Measurements from ENCODE around the gene EP400.
"Not testable (repeated sequence)": the region's sequence is repeated elsewhere in the genome, so short reads cannot be mapped to it uniquely, and the experiment has no call there.

Gene EP400

DNA sequence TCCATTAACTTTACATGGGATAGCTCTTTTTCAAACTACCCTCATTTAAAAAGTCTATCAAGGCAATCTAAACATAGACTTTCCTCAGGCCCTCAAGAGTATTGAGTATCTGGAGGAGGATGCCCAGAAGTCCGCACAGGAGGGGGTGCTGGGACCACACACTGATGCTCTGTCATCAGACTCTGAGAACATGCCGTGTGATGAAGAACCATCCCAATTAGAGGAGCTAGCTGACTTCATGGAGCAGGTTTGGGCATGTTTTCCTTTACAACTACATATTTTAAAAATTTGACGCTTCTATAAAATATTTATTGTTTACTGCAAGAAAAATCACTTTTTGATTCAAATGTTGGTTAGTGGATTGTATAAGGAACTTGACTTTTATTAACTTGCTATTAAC lies 93.5 kb downstream of the EP400 start:
- no peak for DNase-seq (ENCODE audit: low read depth in 2 of 3, low spot score in 1 of 3)

DNA sequence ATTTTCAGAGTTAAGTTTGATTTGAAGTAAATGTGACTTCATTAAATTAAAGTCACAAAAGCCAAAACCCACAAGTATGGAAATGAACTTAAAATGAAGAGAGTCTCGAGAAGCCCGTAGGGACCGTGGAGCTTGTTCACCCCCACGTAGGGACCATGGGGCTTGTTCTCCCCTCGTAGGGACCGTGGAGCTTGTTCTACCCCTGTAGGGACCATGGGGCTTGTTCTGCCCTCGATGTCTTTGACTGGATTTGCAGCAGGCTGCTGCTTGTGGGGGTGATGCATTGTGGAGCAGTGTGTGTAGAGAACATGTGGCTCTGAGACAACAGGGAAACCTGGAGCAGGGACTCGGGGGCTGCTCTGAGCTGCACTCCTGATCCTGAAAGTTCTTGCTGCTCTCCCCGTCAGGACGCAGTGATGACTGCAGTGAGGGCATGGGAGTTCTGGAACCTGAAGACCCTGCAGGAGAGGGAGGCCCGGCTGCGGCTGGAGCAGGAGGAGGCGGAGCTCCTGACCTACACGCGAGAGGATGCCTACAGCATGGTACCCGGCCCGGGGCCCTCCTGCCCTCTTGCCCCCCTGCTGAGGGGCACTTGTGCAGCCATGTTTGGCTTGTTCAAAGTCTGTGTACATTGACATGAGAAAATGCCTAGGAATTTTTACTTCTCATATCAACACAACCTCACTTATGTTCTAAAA lies 94.2 kb downstream of the EP400 start:
- no peak for DNase-seq (ENCODE audit: low read depth in 2 of 3, low spot score in 1 of 3)

DNA sequence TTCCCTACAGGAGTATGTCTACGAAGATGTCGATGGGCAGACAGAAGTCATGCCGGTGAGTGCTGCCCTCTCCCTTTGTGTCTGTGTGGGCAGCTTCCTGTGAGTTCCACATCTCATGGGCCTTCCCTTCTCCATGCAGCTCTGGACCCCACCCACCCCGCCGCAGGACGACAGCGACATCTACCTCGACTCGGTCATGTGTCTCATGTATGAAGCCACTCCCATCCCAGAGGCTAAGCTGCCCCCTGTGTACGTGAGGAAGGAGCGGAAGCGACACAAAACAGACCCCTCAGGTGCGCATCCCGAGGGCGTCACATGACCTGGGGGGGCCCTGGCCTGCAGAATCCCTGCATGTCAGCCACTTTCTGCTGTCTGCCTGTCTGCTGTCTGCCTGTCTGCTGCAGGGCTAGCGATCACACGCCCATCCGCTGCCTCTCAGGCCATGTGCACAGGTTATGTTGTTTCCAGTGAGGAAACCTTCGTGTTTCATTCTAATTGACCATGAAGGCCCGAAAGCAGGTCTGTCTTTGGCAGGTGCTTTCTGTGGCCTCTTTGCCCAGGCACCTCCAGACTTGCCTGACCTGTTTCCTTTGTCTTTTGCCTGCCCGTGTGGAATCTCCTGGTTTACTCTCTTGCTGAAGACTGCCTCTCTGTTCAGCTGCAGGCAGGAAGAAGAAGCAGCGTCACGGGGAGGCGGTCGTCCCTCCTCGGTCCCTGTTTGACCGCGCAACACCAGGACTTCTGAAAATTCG lies 95.1 kb downstream of the EP400 start:
- DNase-seq (ENCODE audit: low read depth in 2 of 3, low spot score in 1 of 3): no peak

DNA sequence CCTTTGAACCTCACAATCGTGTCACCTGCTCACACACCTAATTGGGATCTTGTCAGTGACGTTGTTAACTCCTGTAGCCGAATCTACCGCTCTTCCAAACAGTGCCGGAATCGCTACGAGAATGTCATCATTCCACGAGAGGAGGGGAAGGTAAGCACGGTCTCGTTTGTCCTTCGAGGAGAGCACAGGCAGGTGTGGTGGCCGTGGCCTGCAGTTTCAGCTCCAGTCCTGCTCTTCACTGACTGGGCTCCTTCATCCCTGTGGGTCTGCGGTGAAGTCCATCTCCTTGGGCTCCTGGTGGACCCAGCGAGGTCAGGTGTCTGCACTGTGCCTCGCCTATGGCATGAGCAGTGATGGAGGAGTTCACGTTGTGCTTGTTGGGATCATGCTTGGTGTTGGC lies 96.0 kb downstream of the EP400 start:
- DNase-seq (ENCODE audit: low read depth in 2 of 3, low spot score in 1 of 3): no peak

DNA sequence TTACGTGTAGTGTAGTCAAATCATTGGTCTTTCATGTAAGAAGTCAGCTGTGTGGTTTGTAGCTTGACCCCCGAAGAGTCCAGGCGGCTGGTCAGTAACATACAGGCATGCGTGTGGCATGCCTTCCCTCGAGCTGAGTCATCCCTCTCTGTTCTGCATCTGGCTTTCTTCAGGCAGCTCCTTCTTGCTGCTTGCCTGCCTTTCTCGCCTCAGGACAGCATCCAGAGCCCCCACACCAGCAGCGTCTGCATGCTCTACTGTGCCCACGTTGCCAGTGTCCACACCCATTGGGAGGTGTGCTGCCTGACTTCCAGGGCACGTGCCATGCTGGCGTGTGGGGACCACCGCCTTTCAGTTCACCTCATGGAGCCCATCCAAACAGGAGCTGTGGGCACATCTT lies 96.8 kb downstream of the EP400 start:
- DNase-seq (ENCODE audit: low read depth in 2 of 3, low spot score in 1 of 3): no peak

DNA sequence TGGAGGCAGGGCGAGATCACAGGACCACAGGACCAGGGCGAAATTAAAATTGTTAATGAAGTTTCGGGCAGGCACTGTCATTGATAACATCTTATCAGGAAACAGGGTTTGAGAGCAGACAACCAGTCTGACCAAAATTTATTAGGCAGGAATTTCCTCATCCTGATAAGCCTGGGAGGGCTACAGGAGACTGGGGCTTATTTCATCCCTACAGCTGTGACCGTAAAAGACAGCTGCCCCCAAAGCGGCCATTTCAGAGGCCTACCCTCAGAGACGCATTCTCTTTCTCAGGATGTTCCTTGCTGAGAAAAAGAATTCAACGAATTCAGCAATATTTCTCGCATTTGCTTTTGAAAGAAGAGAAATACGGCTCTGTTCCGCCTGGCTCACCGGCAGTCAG lies 97.9 kb downstream of the EP400 start:
- DNase-seq (ENCODE audit: low read depth in 2 of 3, low spot score in 1 of 3): not testable (repeated sequence)

DNA sequence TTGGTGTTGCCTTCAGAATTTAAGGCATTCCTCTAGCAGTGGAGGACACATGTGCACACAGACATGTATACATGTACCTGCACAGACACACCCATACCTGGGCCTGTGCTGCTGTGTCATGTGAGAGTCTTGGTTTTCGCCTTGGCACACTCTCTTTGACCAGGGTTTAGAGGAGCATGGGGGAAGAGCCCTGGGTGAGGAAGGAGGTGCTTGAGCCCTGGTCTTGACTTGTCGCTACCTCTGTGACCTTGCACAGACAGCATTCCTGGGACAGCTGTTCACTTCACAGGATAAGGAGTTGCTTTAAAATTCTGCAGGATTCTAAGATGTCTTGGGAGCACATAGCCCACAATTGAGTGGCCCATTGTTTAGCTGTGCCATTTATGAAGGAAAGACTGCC lies 99.7 kb downstream of the EP400 start:
- no peak for DNase-seq (ENCODE audit: low read depth in 2 of 3, low spot score in 1 of 3)

DNA sequence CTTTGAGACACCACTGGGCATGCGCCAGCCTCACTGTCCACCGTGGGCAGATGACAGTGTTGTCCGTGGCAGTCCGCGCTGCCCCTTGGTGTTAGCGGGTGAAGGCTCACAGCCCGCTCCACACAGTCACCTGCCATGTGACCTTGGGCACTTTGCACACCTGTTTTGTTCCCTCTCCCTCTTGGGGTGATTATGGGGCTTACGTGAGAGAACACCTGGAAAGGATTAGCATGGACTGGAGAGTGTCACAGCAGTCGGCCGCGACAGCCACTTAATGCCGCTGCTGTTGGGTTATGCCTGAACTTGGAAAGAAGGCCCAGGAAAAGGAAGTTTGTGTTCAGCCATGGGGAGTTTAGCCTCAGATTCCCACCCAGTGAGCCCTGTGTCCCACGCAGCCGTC lies 100.1 kb downstream of the EP400 start:
- DNase-seq (ENCODE audit: low read depth in 2 of 3, low spot score in 1 of 3): no peak

DNA sequence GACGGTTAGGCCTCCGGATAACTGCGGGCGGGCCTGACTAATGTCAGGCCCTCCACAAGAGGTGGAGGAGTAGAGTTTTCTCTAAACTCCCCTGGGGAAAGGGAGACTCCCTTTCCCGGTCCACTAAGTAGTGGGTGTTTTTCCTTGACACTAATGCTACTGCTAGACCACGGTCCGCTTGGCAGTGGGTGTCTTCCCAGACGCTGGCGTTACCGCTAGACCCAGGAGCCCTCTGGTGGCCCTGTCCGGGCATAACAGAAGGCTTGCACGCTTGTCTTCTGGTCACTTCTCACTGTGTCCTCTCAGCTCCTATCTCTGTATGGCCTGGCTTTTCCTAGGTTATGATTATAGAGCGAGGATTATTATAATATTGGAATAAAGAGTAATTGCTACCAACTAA lies 102.0 kb downstream of the EP400 start:
- DNase-seq (ENCODE audit: low read depth in 2 of 3, low spot score in 1 of 3): not testable (repeated sequence)

DNA sequence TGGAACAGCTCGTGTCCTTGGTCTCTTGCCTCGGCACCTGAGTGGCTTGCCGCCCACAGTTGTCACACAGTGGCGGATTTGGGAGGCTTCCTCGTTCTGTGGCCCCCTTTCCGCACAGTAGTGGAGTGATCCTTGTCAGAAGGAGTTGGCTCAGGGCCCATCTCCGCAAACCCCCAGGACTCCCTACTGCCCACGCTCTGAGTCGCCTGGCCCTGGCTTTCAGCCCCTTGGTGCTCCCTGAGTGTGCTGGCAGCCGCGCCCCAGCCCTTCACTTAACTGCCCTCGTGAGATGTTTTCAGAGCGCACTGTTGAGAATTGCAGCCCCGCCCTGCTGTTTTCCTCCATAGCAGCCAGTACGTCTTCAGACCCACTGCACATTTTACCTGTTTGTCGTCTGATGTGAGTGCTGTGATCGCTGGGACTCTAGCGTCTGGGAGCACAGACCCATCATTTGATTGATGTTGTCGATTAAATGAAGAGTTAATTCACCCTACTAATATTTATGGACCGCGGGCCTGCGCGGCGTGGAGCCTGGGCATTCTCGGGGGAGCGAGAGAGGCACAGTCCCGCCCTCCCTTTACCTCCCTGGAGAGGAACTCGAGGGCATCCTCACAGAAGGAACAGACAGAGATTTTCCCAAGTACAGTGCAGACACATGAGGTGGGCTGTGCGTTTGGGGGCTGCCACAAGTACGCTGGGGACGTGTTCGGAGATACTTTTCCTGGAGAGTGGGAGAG lies 102.6 kb downstream of the EP400 start:
- DNase-seq (ENCODE audit: low read depth in 2 of 3, low spot score in 1 of 3): no peak

DNA sequence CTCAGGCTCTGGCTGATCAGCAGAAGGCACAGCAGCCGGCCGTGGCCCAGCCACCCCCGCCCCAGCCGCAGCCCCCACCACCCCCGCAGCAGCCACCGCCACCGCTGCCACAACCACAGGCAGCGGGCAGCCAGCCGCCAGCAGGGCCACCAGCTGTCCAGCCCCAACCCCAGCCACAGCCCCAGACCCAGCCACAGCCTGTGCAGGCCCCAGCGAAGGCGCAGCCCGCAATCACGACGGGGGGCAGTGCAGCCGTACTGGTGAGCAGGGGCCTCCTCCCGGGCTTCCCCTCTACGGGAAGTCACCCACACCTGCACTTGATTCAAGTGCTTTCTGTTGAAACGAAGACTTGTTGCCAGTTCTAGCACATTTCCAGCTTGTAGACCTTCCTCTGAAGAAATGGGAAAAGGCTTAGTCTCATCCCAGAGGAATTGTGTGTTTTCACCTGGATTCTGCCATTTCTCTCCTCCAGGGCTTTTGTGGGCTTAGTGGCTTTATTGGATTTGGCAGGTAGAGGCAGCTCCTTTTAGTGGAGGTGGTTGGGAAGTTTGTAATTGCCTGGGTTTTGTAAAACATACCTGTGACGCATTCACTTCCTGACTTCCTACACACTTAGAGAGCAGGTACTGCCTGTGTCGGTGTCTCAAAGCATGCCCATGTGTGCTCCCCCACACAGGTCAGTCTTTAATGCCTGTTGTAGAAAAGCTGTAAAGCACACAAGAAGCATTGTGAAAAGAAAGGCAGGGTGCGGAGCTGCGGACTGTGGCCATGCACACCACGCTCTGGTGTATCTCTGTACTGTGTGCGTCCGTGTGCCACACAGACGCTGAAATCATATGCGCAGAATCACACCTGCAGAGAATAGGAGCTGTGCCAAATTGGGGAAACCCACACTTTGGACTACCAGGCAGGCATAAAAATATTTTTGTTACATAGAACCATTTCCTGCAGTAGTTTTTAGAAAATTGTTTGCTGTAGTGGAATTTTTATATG lies 103.9 kb downstream of the EP400 start:
- no peak for DNase-seq (ENCODE audit: low read depth in 2 of 3, low spot score in 1 of 3)

DNA sequence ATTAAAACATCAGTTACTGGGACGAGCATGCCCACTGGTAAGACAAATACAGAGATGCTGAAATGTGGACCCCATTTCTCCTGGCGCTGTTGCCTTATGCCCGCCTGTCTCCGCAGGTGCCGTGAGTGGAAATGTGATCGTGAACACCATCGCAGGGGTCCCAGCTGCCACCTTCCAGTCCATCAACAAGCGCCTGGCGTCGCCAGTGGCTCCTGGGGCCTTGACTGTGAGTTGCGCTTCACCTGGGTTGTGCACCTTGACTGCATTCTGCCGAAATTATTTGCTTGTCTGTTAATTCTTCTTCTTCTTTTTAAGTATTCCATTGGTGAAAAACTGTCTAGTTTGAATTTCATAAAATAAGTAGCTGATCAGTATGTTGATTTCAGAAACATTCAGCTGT lies 105.2 kb downstream of the EP400 start:
- DNase-seq (ENCODE audit: low read depth in 2 of 3, low spot score in 1 of 3): no peak

DNA sequence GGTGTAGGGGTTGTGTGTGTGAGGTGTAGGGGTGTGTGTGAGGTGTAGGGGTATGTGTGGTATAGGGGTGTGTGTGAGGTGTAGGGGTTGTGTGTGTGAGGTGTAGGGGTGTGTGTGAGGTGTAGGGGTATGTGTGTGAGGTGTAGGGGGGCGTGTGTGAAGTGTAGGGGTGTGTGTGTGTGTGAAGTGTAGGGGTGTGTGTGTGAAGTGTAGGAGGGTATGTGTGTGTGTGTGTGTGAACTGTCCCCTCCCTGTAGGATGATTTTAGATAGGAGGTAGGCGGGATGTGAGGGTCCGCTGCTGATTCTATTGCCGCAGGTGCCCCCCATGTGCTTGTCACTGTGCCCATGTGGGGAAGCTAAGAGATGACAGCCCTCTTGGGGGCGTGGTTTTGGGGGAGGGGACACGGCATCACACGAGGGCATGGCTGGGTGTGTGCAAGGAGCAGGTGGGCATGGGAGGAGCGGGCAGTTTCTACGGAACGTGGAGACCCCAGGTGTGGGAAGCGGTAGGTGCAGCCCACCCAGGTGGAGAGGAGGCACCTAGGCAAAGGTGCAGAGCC lies 105.9 kb downstream of the EP400 start:
- DNase-seq (ENCODE audit: low read depth in 2 of 3, low spot score in 1 of 3): no peak

DNA sequence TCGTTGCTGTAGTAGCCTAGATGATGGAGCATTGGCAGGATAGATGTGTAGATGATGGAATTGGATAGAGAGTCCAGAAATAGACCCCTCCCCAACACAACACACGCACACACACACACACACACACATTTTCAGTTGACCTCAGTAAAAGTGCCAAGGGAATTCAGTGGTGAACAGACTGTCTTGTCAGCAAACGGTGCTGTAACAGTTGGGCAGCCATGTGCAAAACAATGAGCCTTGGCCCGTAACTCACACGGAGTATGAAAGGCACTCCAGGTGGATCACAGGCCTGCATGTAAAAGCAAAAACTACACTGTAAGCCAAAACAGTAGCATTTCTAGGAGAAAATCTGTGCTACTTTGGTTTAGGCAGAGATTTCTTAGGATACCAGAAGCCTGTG lies 106.6 kb downstream of the EP400 start:
- no peak for DNase-seq (ENCODE audit: low read depth in 2 of 3, low spot score in 1 of 3)

DNA sequence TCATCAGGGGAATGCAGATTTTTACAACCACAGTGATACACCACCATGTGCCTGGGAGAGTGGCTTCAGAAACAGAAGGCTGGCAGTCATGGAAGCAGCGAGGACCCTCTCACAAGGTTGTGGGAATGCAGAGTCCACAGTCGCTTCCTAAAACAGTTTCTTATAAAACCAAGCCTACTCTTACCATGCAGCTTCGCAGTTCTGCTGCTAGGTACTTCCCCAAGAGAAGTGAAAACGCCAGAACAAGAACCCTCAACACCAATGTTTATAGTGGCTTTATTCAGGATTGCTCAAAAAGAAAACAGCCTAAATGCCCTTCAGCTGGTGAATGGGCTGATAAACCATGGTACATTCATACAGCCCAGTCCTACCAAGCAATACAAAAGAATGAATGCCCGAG lies 107.2 kb downstream of the EP400 start:
- DNase-seq (ENCODE audit: low read depth in 2 of 3, low spot score in 1 of 3): no peak

DNA sequence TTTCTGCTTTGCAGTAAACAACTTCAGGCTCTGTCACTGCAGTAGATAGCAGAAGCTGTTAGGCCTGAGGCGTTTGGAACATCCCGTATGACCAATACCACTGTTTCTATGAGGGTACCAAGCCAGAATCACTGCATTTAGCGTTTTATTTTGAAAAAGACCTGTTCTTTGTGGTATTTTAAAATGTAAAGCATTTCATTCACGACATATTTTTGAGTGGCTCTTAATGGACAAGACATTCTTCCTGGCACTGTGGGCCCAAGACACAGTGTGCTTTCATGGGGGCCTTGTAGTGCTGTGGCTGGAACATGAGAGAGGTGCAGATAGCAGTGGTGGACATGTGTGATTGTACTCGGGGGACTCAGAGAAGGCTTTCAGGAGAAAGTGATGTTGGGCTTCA lies 107.9 kb downstream of the EP400 start:
- DNase-seq (ENCODE audit: low read depth in 2 of 3, low spot score in 1 of 3): no peak

DNA sequence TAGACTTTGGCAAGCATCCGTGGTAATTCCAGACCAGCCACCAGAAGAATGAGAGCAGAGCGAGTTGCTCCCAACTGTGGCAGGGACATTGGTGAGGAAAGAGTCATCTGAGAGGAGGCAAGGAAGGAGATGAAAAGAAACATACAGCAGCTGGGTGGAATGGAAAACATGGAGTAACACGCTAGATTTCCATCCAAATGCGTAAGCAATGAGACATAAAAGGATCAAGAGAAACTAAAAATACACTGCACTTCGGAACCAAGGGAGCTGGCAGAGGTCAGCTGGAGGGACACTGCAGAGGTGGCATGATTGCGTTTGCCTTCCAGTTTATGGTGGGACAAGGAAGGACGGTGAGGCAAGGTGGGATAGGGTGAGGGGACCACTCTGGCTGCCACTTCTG lies 111.5 kb downstream of the EP400 start:
- no peak for DNase-seq (ENCODE audit: low read depth in 2 of 3, low spot score in 1 of 3)

DNA sequence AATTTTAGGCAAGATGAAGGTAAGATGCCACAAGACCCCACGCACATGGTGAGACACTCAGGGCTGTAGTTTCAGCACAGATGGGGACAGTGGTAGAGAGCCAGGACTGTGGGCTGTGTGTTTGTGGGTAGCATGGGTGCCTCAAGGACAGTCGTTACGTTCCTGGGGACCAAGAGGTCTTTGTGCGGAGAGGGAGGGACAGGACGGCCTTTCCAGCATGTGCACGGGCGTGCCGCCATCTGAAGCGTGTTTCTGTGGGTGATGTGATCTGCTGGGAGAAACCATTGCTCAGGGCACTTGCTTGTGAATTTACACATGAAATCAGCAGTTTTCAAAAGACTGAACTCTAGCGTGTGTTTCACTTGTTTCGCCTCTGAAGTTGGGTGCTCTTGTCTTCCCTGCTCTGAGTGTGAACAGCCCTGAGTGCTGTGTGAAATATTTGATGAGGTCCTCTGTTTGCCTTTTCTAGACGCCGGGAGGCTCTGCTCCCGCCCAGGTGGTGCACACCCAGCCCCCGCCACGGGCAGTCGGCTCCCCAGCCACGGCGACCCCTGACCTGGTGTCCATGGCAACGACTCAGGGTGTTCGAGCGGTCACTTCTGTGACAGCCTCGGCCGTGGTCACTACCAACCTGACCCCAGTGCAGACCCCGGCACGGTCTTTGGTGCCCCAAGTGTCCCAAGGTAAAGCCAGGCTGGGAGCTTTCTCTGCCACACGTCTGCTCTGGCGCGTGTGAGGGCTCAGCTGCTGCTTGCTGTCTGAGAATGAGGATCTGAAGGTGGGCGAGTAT lies 112.1 kb downstream of the EP400 start:
- no peak for DNase-seq (ENCODE audit: low read depth in 2 of 3, low spot score in 1 of 3)

DNA sequence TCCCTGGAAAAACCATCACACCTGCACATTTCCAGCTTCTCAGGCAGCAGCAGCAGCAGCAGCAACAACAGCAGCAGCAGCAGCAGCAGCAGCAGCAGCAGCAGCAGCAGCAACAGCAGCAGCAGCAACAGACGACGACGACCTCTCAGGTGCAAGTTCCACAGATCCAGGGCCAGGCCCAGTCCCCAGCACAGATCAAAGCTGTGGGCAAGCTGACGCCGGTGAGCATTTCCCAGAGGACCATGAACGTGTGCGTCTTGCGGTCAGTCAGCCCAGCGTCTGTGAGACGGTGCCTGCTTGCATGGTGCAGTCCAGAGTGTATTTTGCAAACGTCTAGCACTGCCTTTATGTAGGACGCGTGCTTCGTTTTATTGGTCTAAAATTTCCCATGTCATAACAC lies 112.7 kb downstream of the EP400 start:
- DNase-seq (ENCODE audit: low read depth in 2 of 3, low spot score in 1 of 3): no peak

DNA sequence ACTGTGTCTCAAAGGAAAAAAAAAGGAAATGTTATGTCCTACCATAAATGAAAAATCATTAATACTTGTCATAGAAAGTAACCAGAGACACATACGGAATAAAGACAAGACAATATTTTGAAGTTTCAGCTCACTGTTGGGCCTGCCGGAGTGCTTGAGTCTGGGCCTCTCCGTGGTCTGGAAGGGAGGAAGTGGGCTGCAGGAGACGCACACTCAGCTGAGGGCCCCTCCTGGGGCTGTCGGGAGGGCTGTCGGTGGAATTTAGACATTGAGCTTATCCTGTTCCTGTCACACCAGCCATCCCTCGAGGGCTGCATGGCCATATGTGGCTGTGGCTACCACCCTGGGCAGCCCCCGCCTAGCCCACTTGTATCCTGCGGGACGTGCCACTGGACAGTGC lies 113.7 kb downstream of the EP400 start:
- no peak for DNase-seq (ENCODE audit: low read depth in 2 of 3, low spot score in 1 of 3)
